GM19328 (cell line): ENCODE results near the gene SKP1.

Experiments
- ATAC-seq: cut with Tn5 transposase; IDR thresholded peaks from one replicate; pipeline ENCODE4 v1.9.1; 2021; ENCODE audit warnings: mild to moderate bottlenecking, moderate library complexity; ENCODE audit not compliant: unreplicated experiment

SKP1 gene

DNA sequence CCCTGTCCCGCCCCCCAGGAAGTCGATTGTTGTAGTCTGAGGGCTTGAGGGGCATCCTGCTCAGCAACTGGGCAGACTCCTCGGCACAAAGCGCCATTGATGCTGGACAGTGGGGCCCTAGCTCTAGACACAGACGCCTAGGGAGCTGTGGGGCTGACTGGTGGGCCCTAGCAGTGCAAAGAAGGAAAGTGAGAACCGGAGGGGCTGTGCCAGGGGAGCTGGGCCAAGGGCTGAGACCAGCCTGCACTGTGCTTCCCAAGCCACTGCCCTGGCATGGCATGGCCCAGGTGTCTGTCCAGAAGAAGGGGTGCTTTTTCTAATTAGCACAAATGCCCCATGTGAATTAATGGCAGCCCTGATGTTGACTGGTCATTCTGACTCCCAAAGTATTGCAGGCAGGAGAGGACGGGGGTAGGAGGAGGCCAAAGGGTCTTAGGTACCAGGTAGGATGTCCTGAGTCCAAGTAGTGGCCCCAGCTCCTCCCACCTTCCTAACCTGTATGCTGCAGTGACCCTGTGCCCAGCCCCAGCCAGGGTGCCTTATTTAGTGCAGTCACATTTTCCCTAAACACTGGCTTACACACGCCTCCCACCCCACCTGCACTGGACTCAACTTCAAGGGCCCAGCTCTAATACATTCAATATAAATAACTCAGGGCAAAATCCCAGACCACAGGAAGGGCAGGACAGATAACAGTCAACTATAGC lies 46.4 kb downstream of the SKP1 start:
- ATAC-seq = no peak

DNA sequence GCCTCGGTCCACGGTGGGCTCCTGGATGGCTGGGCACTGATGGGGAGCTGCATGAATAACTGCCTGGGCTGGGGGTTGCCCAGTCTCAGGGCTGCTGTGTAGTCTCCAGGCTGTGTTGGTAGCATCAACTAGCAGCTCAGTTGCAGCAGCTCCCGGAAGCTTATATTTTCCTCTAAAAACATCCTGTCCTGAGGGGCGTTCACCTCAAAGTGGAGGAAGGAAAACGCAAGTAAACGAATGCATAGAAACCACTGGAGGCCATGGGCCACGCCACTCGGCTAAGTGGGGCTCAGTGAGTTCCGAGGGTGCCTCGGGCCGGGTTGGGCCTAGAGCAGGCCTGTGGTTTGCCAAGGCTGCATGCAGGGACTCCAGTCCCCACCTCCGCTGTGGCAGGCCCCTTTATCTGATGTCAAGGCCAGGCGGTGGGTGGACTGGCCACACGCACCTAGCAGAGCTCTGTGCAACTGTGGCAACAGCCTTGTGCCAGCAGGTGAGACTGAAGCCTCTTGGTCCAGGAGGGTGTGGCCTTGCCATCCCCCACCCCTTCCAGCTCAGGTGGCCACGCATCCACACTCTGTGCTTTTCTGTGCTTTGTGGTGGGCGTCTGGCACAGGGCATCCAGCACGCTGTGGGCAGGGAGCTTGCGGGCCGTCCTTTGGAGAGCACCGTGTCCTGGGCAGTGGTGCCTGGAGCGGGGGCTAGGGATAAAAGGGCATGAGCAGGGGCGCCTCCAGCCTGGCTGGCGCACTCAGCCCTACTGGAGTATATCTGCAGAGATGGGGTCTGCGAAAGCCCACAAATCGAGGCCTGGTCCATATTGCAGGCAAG lies 47.1 kb downstream of the SKP1 start:
- ATAC-seq = no peak

DNA sequence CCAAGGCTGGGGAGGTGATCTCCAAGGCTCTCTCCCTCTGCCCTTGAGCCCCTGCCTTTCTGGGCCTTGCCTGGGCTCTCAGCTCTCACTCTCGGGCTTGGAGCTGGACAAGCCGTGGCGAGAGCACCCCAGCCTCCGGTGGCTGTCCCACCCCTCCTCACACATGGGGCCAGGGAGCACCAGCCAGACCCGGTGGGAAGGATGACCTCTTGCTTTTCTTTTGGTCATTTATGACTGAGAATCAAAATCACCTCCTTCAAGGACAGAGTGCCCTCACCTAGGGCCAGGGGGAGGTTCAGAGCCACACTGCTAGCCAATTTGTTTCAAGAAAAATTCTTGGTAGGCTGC lies 48.1 kb downstream of the SKP1 start:
- ATAC-seq = no peak

DNA sequence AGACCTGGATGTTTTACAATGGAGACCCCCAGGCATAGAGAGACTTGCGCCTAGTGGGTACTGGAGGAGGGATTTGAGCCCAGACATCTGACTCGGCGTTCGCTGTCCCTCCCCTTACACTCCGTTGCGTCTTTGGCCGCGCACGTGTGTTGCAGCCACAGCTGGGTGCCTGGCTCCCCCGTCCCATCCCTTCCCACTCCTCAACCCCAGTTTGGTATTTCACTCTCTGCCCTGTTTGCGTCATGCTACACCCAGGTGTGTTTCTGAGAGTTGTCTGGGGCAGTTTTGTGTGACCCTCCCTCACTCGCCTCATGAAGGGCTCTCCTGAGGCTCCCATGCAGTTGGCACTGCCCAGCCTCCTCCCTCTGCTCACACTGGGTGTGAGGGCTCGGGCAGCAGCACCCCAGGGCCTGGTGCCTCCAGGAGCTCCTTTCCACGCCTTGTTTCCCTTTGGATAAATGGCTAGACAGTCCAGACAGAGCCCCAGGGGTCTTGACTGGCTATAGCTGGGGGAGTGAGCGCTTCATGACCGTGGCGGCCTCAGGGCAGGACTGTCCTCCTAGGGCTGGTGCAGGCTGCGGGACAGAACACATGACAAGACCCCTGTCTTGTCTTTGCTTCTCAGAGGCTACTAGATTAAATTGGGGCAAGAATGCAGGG lies 48.6 kb downstream of the SKP1 start:
- no peak for ATAC-seq

DNA sequence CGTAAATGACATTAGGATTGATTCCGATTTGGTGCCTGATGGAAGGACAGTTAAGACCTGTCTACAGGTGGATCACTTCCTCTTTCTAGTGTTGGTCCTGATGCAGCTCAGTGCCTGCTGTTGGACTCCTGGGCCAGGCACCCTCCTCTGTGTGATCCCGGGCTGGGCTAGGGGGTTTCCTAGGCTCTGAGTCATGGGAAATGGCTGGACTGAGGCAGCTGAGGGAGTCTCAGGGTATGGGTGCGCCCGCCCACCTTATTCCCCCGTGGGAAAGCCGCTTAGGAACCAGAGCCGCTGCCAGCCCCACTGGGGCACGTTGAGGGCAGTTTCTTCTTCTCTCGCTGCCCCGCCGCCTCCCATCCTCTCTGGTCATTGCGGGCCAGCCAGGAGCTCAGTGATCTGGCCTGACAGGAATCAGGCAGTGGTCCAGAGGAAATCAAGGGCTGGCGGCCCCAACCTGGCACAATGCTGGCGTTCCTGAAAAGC lies 49.3 kb downstream of the SKP1 start:
- ATAC-seq = no peak

DNA sequence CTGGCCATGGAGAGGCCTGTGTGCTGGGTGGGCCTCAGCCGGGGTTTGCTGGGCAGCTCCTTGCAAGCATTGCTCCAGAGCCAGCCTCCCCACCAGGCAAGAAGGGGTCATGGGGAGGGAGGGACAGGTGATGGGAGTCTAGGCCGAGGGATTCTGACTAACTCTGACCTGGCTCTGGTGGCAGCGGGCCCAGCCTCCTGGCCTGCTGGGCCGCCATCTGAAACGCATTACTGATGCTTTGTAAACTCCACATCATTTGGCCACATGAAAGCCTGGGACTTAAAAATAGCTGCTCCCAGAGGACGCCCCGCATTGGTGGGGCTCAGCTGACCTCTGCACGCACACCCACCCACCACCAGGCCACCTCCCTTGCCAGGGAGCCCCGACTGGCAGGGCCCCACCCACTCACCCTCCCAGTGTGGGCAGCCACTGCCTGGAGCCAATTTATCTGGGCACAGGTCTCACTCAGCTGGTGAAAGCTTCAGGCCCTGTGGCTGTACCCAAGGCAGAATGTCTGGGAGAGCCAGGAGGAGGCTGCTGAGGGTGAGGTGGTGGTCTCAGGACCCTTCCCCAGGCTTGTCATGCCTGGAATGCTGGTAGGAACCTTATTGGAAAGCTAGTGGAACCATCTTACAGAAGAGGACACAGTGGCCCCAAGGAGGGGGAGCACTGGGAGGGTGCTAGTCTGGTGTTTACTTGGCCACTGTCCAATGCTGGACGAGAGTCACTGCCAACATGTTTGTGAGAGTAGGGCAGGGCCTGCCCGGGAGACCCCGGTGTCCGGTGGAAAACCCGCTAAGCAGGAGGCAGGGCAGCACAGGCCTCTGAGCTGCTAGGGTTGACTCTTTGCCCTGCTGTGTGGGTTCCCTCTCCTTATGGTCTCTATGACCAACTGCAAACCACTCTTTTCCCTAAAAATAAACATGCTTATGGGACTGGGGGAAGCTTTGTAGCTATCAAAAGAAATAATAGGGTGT lies 51.4 kb downstream of the SKP1 start:
- ATAC-seq = no peak

DNA sequence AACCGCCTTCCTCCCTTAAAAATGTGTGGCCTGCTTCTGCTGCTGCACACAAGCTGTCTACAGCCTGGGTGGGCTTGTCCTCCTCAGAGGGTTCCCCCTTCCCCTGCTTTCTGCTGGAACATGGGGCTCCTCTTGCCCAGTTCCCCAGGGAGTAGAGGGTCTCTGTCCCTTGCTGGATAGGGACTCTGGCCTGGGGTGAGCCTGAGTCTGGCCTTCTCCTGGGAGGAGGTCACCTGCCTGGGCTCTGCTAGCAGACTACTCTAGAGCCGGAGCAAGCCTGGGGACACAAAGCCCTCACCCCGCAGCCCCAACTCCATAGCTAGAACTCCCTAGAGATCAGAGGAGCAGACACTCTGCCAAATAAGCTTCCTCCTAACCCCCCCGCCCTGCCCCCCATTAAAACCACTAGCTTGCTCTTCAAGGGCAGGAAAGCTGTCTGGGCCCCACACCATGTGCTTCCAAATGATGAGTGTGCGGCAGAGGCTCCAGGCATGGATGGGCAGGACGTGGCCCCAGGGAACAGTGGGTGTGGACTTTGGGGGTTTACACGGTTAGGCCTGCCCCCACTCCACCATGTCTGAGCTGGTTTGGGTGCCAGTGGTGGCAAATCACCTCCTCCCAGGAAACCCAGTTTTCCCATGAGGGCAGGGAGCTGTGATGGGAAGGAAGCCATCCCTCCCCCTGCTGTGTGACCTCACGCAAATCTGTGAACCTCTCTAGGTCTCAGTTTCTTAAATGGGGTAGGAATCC lies 52.3 kb downstream of the SKP1 start:
- ATAC-seq = no peak

DNA sequence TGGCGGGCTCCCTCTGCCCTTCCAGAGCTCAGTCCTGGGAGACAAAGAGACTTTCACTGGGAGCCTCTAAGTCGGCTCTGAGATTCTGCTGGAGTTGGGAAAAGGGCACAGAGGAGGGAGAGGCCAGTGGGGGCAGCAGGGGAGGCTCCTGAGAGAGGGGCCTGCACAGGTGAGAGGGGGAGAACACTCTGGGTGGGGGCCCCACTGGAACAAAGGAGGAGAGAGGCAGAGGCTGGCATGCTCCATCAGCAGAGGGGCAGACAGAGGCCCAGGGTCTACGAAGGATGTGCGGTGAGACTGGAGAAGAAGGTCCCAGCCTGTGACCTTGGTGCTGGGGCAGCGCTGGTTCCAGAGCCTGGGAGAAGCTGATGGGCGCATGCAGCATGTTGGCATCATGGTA lies 53.4 kb downstream of the SKP1 start:
- ATAC-seq = no peak

DNA sequence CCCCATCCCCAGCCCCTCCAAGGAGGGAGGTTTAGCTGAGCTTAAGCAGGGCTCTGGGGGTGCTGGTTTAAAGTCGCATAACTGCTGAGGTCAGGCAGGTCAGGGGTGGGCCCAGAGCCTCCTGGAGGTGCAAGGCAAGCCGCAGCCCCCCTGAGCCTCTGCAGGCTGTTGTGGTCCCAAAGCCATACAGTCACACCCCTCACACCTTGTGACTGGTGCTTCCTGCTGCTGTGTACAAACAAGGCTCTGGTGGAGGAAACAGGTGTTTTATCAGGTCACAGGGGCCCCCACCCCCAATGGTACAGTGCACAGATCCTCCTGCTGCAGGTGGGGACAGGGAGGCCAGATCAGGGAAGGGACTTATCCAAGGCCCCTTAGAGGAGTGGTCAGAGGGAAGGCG lies 54.2 kb downstream of the SKP1 start:
- no peak for ATAC-seq

DNA sequence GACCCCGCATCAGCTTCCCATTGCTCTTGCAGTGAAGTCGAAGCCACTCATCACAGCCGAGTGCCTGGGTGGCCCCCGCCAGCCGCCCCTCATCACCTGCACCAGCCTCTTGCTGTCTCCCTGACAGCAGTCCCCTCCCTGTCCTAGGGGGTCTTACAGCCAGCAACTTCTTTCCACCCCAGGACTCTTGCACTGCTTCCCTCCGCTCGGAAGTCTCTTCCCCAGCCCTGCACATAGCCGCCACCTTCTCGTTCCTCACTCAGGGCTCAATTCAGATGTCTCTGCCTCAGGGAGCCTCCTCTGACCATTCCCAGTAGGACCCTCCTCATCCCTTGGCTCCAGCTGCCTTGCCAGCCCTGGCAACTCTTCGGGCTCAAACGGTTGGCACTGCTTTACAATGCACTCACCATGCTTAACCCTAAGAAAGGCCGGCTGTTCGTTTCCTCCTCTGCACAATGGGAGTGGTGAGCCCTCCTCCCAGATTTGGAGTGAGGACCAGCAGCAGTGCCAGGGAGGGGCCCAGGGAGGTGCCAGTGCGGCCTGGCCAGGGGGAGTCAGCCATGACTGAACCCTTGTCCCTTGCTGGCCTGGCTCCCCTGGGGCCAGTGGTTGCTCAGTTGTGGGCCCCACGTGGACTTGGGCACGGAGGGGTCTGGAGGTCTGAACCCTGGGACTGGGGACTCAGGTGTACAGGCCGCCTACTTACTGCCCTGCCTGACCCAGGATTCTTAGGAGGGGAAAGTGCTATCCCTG lies 56.2 kb downstream of the SKP1 start:
- ATAC-seq = no peak

DNA sequence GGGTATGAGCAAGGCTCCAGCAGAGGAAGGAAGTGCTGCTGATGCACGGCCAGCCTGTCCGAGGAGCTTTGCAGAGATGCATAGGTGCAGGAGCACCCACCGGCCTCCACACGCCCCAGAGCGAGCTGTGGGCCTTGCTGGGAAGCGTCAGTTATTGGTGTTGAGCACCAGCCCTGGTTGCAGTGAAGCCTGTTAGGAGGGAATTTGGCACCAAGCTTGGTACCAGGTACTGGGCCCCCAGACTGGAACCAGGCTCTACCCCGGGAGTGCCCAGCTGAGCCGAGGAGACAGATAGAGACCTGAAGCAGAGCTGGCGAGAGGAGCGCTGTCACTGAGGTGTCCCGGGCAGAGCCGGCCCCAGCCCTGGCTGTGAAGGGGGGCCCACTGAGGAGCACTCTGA lies 57.0 kb downstream of the SKP1 start:
- ATAC-seq = no peak

DNA sequence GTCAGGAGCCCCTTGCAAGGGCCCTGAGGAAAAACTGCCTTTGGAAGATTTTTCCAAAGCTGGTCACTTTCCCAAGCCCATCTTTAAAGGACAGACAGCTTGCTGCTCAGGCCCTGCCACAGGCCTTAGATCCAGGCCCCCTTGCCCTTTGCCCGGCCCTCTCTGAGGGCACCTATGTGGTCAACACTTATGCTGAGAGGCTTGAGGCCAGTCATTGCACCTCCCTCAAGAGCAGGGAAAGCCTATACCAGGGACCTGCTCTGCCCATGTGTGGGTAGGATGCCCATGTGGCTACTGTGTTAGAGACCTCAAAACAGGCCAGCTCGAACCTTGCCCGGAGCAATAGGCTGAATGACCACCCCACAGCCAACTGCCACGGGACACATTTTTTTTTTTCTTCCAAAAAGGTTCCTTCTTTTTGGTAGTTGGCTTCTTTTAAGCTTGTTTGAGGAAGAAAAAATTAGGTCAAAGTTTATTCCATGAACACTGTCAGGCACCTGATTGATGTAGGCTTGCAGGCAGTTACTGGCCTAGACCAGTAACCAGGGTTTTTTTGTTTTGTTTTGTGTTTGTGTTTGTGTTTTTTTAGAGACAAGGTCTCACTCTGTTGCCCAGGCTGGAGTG lies 58.4 kb downstream of the SKP1 start:
- no peak for ATAC-seq

DNA sequence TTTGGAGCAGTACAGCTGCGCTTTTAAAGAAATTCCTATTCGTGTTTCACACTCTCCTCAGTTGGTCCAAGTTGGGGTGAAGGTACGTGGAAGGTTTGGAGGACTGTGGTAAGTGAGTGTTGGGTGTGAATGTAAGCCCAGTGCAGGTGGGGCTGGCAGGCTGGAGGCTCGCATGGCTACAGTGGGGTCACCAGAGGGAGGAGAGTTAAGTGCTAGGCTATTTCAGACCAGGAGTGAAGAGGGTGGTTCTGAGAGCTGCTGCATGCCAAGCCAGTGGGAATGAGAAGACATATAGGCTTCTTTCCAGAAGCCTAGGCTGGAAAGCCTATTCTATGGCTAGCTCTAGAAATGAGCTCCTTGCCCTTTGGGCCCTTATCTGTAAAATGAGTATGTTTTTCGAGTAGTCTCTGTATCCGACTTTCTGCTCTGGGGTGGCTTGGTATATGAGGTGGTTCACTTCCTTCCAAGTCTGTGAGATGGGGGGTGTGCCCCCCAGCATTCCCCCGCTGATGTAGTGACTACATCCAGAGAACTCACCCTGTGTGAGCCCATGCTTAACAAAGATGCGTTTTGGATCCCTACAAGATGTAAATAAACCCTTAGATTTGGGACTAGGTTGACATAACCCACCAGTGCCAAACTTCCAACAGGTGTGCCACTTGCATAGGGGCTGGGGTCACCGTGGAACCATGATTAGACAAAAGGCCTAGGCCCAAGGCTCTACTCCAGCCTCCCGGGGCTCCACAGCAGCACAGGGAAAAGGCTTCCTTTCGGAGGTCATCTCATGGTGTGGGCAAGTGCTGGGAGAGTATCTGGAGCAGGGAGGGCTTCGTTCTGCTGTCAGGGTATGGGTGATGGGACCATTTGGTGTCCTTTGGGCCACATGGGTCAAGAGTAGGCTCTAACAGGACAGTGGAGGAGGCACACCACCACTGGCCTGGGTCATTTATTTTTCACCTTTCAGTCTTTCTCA lies 59.7 kb downstream of the SKP1 start:
- no peak for ATAC-seq

DNA sequence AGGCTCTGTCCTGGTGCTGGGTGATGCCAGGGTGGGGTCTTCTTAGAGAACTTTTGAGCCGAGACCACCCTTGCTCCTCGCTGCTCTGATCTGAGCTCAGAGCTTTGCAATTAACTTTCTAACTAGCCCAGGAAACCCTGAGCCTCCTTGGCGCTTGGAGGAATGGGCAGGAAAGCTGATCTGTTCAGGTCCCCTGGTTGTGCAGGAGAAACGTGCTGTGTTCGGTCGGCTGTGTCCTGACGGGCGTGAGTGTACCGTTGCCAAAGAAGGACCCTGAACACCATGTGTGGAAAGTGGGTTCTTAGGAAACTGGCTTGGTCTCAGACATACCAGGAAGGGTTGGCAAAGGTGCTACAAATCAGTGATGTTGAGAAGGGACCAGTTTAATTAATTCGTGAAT lies 60.5 kb downstream of the SKP1 start:
- ATAC-seq = no peak

DNA sequence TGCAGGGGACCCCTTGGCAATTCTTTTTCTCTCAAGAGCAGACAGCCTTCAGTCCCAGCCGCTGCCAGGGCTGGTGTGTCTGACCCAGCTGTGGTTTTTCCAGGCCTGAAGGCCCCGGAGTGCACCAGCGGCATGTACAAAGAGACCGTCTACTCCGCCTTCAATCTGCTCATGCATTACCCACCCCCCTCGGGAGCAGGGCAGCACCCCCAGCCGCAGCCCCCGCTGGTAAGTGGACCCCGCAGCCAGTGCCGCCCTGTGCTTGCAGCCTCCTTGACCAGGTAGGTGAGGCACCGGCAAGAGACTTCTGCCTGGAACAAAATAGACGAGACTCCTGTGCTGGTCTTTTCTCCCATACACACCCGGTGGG lies 61.0 kb downstream of the SKP1 start:
- ATAC-seq = no peak

DNA sequence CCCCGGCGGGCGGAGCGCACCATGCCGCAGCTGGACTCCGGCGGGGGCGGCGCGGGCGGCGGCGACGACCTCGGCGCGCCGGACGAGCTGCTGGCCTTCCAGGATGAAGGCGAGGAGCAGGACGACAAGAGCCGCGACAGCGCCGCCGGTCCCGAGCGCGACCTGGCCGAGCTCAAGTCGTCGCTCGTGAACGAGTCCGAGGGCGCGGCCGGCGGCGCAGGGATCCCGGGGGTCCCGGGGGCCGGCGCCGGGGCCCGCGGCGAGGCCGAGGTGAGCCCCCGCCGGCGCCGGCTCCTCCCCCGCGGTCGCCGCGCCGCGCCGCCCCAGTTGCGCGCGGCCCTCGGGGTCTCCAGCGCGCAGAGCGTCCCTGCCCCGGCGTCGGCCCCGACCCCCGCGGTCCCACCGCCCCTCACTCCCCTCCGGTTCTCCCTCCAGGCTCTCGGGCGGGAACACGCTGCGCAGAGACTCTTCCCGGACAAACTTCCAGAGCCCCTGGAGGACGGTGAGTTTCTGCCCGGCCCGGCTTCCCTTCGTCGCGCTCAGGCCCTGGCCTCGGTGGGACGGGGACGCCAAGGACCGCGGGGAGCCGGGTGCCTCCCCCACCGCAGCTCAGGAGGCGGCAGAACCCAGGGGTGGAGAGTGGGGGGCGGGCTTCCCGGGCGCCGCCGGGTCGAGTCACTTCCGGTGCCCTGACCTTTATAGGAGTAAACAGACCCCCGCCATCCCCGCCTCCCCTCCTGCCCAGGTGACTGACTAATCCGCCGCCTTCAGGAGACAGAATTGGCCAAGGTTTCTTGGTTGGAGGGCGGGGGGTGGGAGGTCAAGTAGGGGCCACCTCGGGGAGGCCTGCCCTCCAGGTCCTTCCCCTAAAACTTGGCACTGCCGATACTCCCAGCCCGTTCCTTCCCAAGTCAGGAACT lies 61.6 kb downstream of the SKP1 start:
- ATAC-seq = peak; percentile 3
